Uterus (tissue), 2 donors: Measurements from ENCODE around the gene FNIP1.

Experiments used
- POLR2A ChIP-seq, 2 donors: fragments of 450-650 bp; IDR thresholded peaks; one replicate each; pipeline ENCODE4 v1.6.1; 2016; ENCODE audit warnings: antibody characterized with exemption in 2 of 2, mild to moderate bottlenecking in 1 of 2, moderate library complexity in 1 of 2
- TF ChIP-seq, protein P1 (sequence below), 4 experiments: fragments of 200-600 bp in 2 of 4; fragments of 450-650 bp in 2 of 4; sonication (generic) in 2 of 4; IDR thresholded peaks; one replicate each; pipeline ENCODE4 v1.5.1; 2016 to 2019; ENCODE audit warnings: antibody characterized with exemption in 4 of 4, mild to moderate bottlenecking in 2 of 4, moderate library complexity in 1 of 4

GRCh38 chr5:131825404-131826013, 28.7 kb upstream of the FNIP1 start:
- TF ChIP-seq, protein P1, sequence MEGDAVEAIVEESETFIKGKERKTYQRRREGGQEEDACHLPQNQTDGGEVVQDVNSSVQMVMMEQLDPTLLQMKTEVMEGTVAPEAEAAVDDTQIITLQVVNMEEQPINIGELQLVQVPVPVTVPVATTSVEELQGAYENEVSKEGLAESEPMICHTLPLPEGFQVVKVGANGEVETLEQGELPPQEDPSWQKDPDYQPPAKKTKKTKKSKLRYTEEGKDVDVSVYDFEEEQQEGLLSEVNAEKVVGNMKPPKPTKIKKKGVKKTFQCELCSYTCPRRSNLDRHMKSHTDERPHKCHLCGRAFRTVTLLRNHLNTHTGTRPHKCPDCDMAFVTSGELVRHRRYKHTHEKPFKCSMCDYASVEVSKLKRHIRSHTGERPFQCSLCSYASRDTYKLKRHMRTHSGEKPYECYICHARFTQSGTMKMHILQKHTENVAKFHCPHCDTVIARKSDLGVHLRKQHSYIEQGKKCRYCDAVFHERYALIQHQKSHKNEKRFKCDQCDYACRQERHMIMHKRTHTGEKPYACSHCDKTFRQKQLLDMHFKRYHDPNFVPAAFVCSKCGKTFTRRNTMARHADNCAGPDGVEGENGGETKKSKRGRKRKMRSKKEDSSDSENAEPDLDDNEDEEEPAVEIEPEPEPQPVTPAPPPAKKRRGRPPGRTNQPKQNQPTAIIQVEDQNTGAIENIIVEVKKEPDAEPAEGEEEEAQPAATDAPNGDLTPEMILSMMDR (IDR thresholded peaks at IDR 0.05): no peak
- no peak for TF ChIP-seq POLR2A (IDR thresholded peaks at IDR 0.05)
